CD14-positive monocyte (primary cell): ENCODE results near the gene ACY1. TPM values are rescaled to one million over a fixed set of nuclear protein-coding genes. Genes with fewer than 3 reads are reported as not detected.

Experiments
- DNase-seq, 3 donors: peaks; one replicate each; pipeline ENCODE4 v3.0.0-alpha.2; 2011 to 2022
- H2AFZ ChIP-seq: 2 replicates; pipeline ENCODE4 v1.6.0; 2012; ENCODE audit warnings: mild to moderate bottlenecking, low read depth, low read length, inconsistent platforms; ENCODE audit not compliant: insufficient read depth, poor library complexity, severe bottlenecking
- H3K27ac ChIP-seq, 2 donors: 1 replicate in 1 of 2; 2 replicates in 1 of 2; pipeline ENCODE4 v1.5.1; 2012 to 2013; ENCODE audit warnings: low read length in 2 of 2, control low read depth in 1 of 2, inconsistent platforms in 1 of 2, low read depth in 1 of 2, mild to moderate bottlenecking in 1 of 2
- H3K27me3 ChIP-seq, 2 donors: one replicate each; pipeline versions ENCODE4 v1.6.0 to v1.6.1; 2011 to 2013; ENCODE audit warnings: low read length in 2 of 2; ENCODE audit not compliant: control insufficient read depth in 2 of 2, insufficient read depth in 2 of 2
- H3K36me3 ChIP-seq, 2 donors: replicated peaks in 1 of 2; 1 replicate in 1 of 2; 2 replicates in 1 of 2; pipeline versions ENCODE4 v1.5.1 to v1.6.1; 2012 to 2013; ENCODE audit warnings: low read length in 2 of 2, control low read depth in 1 of 2, inconsistent platforms in 1 of 2, mild to moderate bottlenecking in 1 of 2; ENCODE audit not compliant: insufficient read depth in 2 of 2, control insufficient read depth in 1 of 2
- H3K4me1 ChIP-seq, 2 donors: 1 replicate in 1 of 2; 2 replicates in 1 of 2; pipeline versions ENCODE4 v1.5.1 to v1.6.1; 2012 to 2013; ENCODE audit warnings: low read length in 2 of 2, control low read depth in 1 of 2, inconsistent platforms in 1 of 2, mild to moderate bottlenecking in 1 of 2, moderate library complexity in 1 of 2; ENCODE audit not compliant: insufficient read depth in 2 of 2, control insufficient read depth in 1 of 2
- H3K4me2 ChIP-seq: replicated peaks from 2 replicates; pipeline ENCODE3; 2012; ENCODE audit warnings: low read length, moderate library complexity, mild to moderate bottlenecking; ENCODE audit not compliant: poor library complexity, severe bottlenecking; ENCODE audit errors: extremely low read depth
- H3K4me3 ChIP-seq, 3 experiments: fragments of 200-600 bp in 1 of 3; sonication (generic) in 1 of 3; replicated peaks in 1 of 3; 1 replicate in 2 of 3; 2 replicates in 1 of 3; pipeline ENCODE4 v1.5.1; 2011 to 2013; ENCODE audit warnings: low read length in 3 of 3, mild to moderate bottlenecking in 3 of 3, control low read depth in 2 of 3, low read depth in 2 of 3, inconsistent platforms in 1 of 3, moderate library complexity in 1 of 3
- H3K79me2 ChIP-seq: 2 replicates; pipeline ENCODE4 v1.6.0; 2012; ENCODE audit warnings: mild to moderate bottlenecking, control low read depth, inconsistent platforms, low read length, moderate library complexity; ENCODE audit not compliant: insufficient read depth
- H3K9ac ChIP-seq: 2 replicates; pipeline ENCODE4 v1.6.0; 2017; ENCODE audit warnings: low read length, mild to moderate bottlenecking; ENCODE audit not compliant: insufficient read depth, poor library complexity, severe bottlenecking
- H3K9me3 ChIP-seq, 2 donors: replicated peaks in 1 of 2; 1 replicate in 1 of 2; 2 replicates in 1 of 2; pipeline versions ENCODE4 v1.5.1 to v1.6.1; 2012 to 2013; ENCODE audit warnings: low read length in 2 of 2, control low read depth in 1 of 2; ENCODE audit not compliant: control insufficient read depth in 1 of 2, insufficient read depth in 1 of 2
- H4K20me1 ChIP-seq: 2 replicates; pipeline ENCODE4 v1.6.0; 2012; ENCODE audit warnings: mild to moderate bottlenecking, low read length, control low read depth, moderate library complexity; ENCODE audit not compliant: insufficient read depth
- H3K27ac Mint-ChIP-seq, 7 donors: one replicate each; pipeline ENCODE4 v1.8.0; 2020; ENCODE audit warnings: mild to moderate bottlenecking in 7 of 7, mixed read lengths in 7 of 7, moderate library complexity in 6 of 7, inconsistent platforms in 2 of 7
- H3K27me3 Mint-ChIP-seq, 3 donors: one replicate each; pipeline ENCODE4 v1.8.0; 2021 to 2022; ENCODE audit warnings: low read depth in 3 of 3, mild to moderate bottlenecking in 3 of 3, mixed read lengths in 3 of 3, moderate library complexity in 3 of 3, inconsistent platforms in 1 of 3
- H3K36me3 Mint-ChIP-seq, 2 donors: one replicate each; pipeline ENCODE4 v1.8.0; 2020; ENCODE audit warnings: mixed read lengths in 2 of 2, inconsistent platforms in 1 of 2, mild to moderate bottlenecking in 1 of 2
- H3K4me1 Mint-ChIP-seq: one replicate; pipeline ENCODE4 v1.8.0; 2020; ENCODE audit warnings: mild to moderate bottlenecking, mixed read lengths
- H3K4me3 Mint-ChIP-seq, 2 donors: one replicate each; pipeline ENCODE4 v1.8.0; 2020; ENCODE audit warnings: mild to moderate bottlenecking in 2 of 2, mixed read lengths in 2 of 2, moderate library complexity in 1 of 2
- H3K9me3 Mint-ChIP-seq, 7 donors: one replicate each; pipeline ENCODE4 v1.8.0; 2020 to 2022; ENCODE audit warnings: mixed read lengths in 7 of 7, mild to moderate bottlenecking in 6 of 7, moderate library complexity in 6 of 7, inconsistent platforms in 2 of 7
- CTCF ChIP-seq: fragments of 200-600 bp; IDR thresholded peaks from one replicate; pipeline ENCODE4 v1.8.0; 2022; ENCODE audit warnings: antibody characterized with exemption, mild to moderate bottlenecking
- WGBS: methylation state at CpG from one replicate; pipeline ENCODE4 v1.1.5; 2013; ENCODE audit warnings: missing lambda C conversion rate; ENCODE audit not compliant: insufficient coverage; 5-methylcytosine and 5-hydroxymethylcytosine counted together
- intact Hi-C, 2 donors: fragments of 100-400 bp; cut with micrococcal nuclease; formaldehyde crosslinking; loops; one replicate each; pipeline versions ENCODE4 v1.15.0 to v1.15.1; 2023
- polyA plus RNA-seq, 3 donors: library from polyadenylated mRNA; depleted of rRNA in 1 of 3; unstranded in 2 of 3; stranded (reverse) in 1 of 3; fragments of 300-500 nt in 2 of 3; fragments of >200 nt in 1 of 3; fragmentation: Illumina TruSeq in 2 of 3; gene quantifications; 1 replicate in 2 of 3; 2 replicates in 1 of 3; pipeline ENCODE4 v1.2.3, GENCODE V29; 2012 to 2021

The ACY1 gene
- polyA plus RNA-seq, 3 donors, result 13.3 to 18.0 (median 14.5) TPM

- Histone ChIP-seq H3K9ac (no peak overlapping the region), H3K4me1 (no peaks in the 10 kb centered on the region), H4K20me1 (no peaks in the 10 kb centered on the region), H3K27me3 (no peaks in the 10 kb centered on the region), H3K9me3 (no peaks in the 10 kb centered on the region), H3K79me2 (no peaks in the 10 kb centered on the region), H2AFZ (no peak overlapping the region), H3K4me3 (no peak overlapping the region), H3K27ac (no peak overlapping the region), H3K36me3 (no peaks in the 10 kb centered on the region), H3K4me2 (no peak overlapping the region)
- DNase-seq, result no peak
- no peaks in the 10 kb centered on the region for H3K36me3 Mint-ChIP-seq
- no peak overlapping the region for H3K4me3 Mint-ChIP-seq
- H3K27ac Mint-ChIP-seq, result no peak overlapping the region
- WGBS, result 92% methylated on average over 7 of the region's 20 CpGs
- no peak for TF ChIP-seq CTCF
- H3K4me1 Mint-ChIP-seq, result no peaks in the 10 kb centered on the region
- H3K9me3 Mint-ChIP-seq, result no peaks in the 10 kb centered on the region
- H3K27me3 Mint-ChIP-seq, result peaks cover 1 to 4% (median 1%) of the 10 kb centered on the region in 3 donors
- intact Hi-C loops, result no loop called here
These were observed 39.2 kb downstream of the ACY1 start for GRCh38 chr3:52022323-52023100.

GRCh38 chr3:52023101-52023770 is 39.9 kb downstream of the ACY1 start:
- Mint-ChIP-seq H3K9me3 (no peaks in the 10 kb centered on the region), H3K27me3 (peaks cover 1 to 4% (median 1%) of the 10 kb centered on the region in 3 donors), H3K27ac (no peak overlapping the region), H3K4me3 (no peak overlapping the region), H3K4me1 (no peaks in the 10 kb centered on the region), H3K36me3 (no peaks in the 10 kb centered on the region)
- Histone ChIP-seq H3K4me1 (no peaks in the 10 kb centered on the region), H3K9ac (no peak overlapping the region), H3K4me2 (no peak overlapping the region), H3K36me3 (no peaks in the 10 kb centered on the region), H3K27ac (no peak overlapping the region), H4K20me1 (no peaks in the 10 kb centered on the region), H3K9me3 (no peaks in the 10 kb centered on the region), H3K27me3 (no peaks in the 10 kb centered on the region), H3K79me2 (no peaks in the 10 kb centered on the region), H2AFZ (no peak overlapping the region), H3K4me3 (no peak overlapping the region)
- intact Hi-C loops, result no loop called here
- 100% methylated on average over 1 of the region's 3 CpGs for WGBS
- no peak for TF ChIP-seq CTCF
- DNase-seq, result no peak
